ENCODE measurements around the gene FAM53A. TPM values are rescaled to one million over a fixed set of nuclear protein-coding genes. Genes with fewer than 3 reads are reported as not detected.

FAM53A gene
- total and polyA plus RNA-seq, 2 experiments from 2014 or later = 4.7 to 6.8 TPM

DNA sequence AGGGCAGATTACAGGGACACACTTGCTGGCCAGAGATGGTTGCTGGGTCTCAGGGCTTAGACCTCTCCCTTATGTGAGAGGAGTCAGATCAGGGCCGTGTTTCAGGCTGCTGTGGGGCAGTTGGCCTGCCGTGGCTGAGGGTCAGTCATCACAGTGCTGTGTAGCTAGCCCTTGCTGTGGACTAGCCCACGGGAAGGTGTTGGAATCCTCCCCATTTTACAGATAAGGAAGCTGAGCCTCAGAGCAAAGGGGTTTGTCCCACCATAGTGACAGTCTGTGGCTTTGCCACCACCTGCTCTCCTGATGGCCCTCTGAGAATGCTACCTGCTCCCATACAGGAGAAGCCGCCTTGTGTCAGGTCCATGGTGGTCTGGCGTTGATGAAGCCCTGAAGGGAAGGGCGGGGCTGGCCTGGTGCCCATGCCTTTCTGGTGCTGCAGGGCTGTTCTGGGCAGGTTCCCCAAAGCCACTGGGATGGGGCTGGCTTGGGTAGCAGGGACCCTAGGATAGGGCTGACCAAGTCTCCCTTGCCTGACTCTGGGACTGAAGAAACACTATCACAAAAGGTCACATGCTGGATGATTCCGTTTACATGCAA lies 2.4 kb upstream of the FAM53A start:
- H4K20me1 ChIP-seq (ENCODE audit: insufficient read depth, poor library complexity, severe bottlenecking) = no peaks in the 10 kb centered on the region
- no peak overlapping the region for H3K4me2 ChIP-seq
- no peak overlapping the region for H3K27ac ChIP-seq
- TF ChIP-seq EZH2 (IDR thresholded peaks at IDR 0.05; ENCODE audit: borderline replicate concordance) (no peak), EZH2phosphoT487 (IDR thresholded peaks at IDR 0.05; ENCODE audit: low read depth, severe bottlenecking, unreplicated experiment) (no peak)
- TF ChIP-seq, protein P1, sequence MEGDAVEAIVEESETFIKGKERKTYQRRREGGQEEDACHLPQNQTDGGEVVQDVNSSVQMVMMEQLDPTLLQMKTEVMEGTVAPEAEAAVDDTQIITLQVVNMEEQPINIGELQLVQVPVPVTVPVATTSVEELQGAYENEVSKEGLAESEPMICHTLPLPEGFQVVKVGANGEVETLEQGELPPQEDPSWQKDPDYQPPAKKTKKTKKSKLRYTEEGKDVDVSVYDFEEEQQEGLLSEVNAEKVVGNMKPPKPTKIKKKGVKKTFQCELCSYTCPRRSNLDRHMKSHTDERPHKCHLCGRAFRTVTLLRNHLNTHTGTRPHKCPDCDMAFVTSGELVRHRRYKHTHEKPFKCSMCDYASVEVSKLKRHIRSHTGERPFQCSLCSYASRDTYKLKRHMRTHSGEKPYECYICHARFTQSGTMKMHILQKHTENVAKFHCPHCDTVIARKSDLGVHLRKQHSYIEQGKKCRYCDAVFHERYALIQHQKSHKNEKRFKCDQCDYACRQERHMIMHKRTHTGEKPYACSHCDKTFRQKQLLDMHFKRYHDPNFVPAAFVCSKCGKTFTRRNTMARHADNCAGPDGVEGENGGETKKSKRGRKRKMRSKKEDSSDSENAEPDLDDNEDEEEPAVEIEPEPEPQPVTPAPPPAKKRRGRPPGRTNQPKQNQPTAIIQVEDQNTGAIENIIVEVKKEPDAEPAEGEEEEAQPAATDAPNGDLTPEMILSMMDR (IDR thresholded peaks at IDR 0.05; ENCODE audit: poor library complexity) = no peak
- DNase-seq (ENCODE audit: low spot score) = no peak
- H3K9me3 ChIP-seq (ENCODE audit: low read depth) = no peaks in the 10 kb centered on the region
- no peaks in the 10 kb centered on the region for H3K4me1 ChIP-seq (ENCODE audit: insufficient read depth)
- no peaks in the 10 kb centered on the region for H3K79me2 ChIP-seq
- H3K36me3 ChIP-seq (replicated peaks; ENCODE audit: insufficient read depth, low read depth) = no peaks in the 10 kb centered on the region
- H2AFZ ChIP-seq = no peak overlapping the region
- H3K27me3 ChIP-seq = no peaks in the 10 kb centered on the region
- no peaks in the 10 kb centered on the region for H3K9me2 ChIP-seq (replicated peaks; ENCODE audit: insufficient read depth)
- 66% methylated on average over 7 of the region's 7 CpGs for WGBS (ENCODE audit: low lambda C conversion rate, missing lambda C conversion rate)
- H3K4me3 ChIP-seq = no peak overlapping the region

DNA sequence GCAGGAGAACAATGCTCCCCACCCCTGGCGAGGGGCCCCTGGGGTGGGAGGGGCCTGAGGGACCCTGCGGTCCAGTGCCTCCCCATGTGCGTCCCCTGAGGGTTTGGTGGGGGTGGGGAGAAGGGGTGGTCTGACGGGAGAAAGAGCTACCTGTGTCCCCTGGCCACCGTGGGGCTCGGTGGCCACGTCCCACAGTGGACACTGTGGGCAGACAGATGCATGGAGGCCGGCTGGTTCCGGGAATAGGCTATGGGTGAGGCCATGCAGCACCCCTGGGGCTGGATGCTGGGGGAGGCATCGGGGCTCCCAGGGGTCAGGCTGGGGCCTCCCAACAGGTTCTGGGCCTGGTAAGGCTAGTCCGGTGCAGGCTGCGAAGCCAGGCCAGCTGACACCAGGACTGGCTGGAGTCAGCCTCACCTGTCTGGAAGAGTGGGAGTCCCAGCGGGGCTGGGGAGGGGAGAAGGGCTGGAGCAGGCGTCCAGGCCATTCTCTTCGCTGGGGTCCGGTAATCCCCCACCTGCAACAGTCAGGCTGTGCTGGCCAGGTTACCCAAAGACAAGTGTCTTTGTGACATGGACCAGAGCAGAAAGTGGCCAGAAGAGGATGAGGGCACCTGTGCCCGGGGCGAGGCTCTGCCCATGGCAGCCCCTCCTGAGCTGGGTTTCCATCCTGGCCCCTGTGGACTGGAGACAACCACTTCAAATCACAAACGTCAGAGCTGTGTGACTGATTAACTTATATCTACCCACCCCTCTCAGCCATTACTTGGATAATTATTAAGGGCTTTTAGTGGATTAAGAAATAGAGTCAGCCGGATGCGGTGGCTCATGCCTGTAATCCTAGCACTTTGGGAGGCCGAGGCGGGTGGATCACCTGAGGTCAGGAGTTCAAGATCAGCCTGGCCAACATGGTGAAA lies 1.4 kb upstream of the FAM53A start:
- TF ChIP-seq EZH2 (IDR thresholded peaks at IDR 0.05; ENCODE audit: borderline replicate concordance) (no peak), EZH2phosphoT487 (IDR thresholded peaks at IDR 0.05; ENCODE audit: low read depth, severe bottlenecking, unreplicated experiment) (no peak)
- TF ChIP-seq, protein P1 (IDR thresholded peaks at IDR 0.05; ENCODE audit: poor library complexity) = no peak
- no peak for DNase-seq (ENCODE audit: low spot score)
- H3K4me1 ChIP-seq (ENCODE audit: insufficient read depth) = no peaks in the 10 kb centered on the region
- H2AFZ ChIP-seq = no peak overlapping the region
- H3K27ac ChIP-seq = no peak overlapping the region
- H3K27me3 ChIP-seq = no peaks in the 10 kb centered on the region
- H4K20me1 ChIP-seq (ENCODE audit: insufficient read depth, poor library complexity, severe bottlenecking) = no peaks in the 10 kb centered on the region
- no peaks in the 10 kb centered on the region for H3K9me2 ChIP-seq (replicated peaks; ENCODE audit: insufficient read depth)
- no peak overlapping the region for H3K4me3 ChIP-seq
- 81% methylated on average over 17 of the region's 23 CpGs for WGBS (ENCODE audit: low lambda C conversion rate, missing lambda C conversion rate)
- no peaks in the 10 kb centered on the region for H3K79me2 ChIP-seq
- no peak overlapping the region for H3K4me2 ChIP-seq
- H3K9me3 ChIP-seq (ENCODE audit: low read depth) = no peaks in the 10 kb centered on the region
- no peaks in the 10 kb centered on the region for H3K36me3 ChIP-seq (replicated peaks; ENCODE audit: insufficient read depth, low read depth)

DNA sequence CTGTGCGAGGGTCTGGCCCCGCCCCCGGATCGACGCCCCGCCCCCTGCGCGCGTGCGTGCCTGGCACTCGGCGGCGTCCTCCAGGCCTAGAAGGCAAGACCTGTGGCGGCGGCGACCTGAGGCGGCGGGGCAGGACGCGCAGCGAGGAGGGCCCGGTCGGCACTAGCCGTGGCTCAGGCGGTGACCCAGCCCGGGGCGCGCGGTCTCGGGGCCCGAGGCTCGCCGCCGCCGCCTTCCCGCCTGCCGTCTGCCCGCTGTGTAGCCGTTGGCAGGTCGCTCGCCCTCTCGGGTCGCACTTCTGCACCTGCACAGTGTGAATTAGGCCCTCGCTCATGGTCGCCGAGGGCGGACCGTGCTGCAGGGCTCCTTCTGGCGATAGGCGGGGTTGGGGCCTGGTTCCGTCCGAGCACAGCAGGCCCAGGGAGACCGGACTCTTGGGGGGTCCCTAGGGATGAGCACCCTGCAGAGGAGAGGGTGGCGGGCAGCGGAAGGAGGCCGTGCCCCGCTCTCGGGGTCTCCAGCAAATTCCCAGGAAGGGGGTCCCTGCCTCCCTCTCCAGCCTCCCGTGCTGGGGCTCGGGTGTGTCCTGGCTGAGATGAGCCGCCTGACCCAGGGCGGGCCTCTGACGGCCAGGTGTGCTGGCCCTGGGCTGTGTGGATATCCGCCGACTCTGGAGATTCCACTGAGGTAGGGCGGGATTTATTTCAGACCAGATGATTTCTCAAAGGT lies 557 bp upstream of the FAM53A start:
- Histone ChIP-seq H3K36me3 (replicated peaks; ENCODE audit: insufficient read depth, low read depth) (no peaks in the 10 kb centered on the region), H3K4me1 (ENCODE audit: insufficient read depth) (no peaks in the 10 kb centered on the region), H3K9me2 (replicated peaks; ENCODE audit: insufficient read depth) (no peaks in the 10 kb centered on the region), H3K27ac (no peak overlapping the region), H4K20me1 (ENCODE audit: insufficient read depth, poor library complexity, severe bottlenecking) (no peaks in the 10 kb centered on the region), H3K27me3 (no peaks in the 10 kb centered on the region), H3K4me2 (peak overlapping the region; percentile 78), H3K79me2 (no peaks in the 10 kb centered on the region), H3K9me3 (ENCODE audit: low read depth) (no peaks in the 10 kb centered on the region), H3K4me3 (peak overlapping the region; percentile 45), H2AFZ (peak overlapping the region; percentile 78)
- WGBS (ENCODE audit: low lambda C conversion rate, missing lambda C conversion rate) = 56% methylated on average over 49 of the region's 66 CpGs
- no peak for TF ChIP-seq EZH2 (IDR thresholded peaks at IDR 0.05; ENCODE audit: borderline replicate concordance)
- TF ChIP-seq EZH2phosphoT487 (IDR thresholded peaks at IDR 0.05; ENCODE audit: low read depth, severe bottlenecking, unreplicated experiment) = no peak
- TF ChIP-seq, protein P1 (IDR thresholded peaks at IDR 0.05; ENCODE audit: poor library complexity) = no peak
- no peak for DNase-seq (ENCODE audit: low spot score)
